Renal cortex interstitium (tissue), 15 donors: ENCODE data around the gene ZNF793. TPM values are rescaled to one million over a fixed set of nuclear protein-coding genes. Genes with fewer than 3 reads are reported as not detected.

Experiments used
- DNase-seq, 11 donors: peaks; one replicate each; pipeline ENCODE4 v3.0.0-alpha.2; 2013; ENCODE audit warnings: low read depth in 9 of 11, low spot score in 4 of 11; ENCODE audit errors: extremely low read depth in 1 of 11
- long read RNA-seq, 16 experiments: transcript quantifications; one replicate each; lab custom pipeline, GENCODE V29; 2026
- polyA plus RNA-seq, 3 donors: library from polyadenylated mRNA; unstranded; fragments of 120-200 nt; gene quantifications; one replicate each; pipeline ENCODE4 v1.2.1, GENCODE V29; 2013; ENCODE audit not compliant: insufficient read length in 3 of 3

ZNF793 gene
- polyA plus RNA-seq: 10 to 100 TPM; 19.9 to 32.9 (median 24.7) TPM
- long read RNA-seq, donor 1: 0 reads
- long read RNA-seq, donor 2, partial matches to known transcripts: 0 of 1 reads
- long read RNA-seq, donor 2, other reads (novel, unspliced or antisense): 0 of 1 reads
- long read RNA-seq, donor 3: 0 reads
- long read RNA-seq, donor 4, partial matches to known transcripts: 0 of 1 reads
- long read RNA-seq, donor 4, other reads (novel, unspliced or antisense): 0 of 1 reads
- long read RNA-seq, donor 5, partial matches to known transcripts: 0 of 2 reads
- long read RNA-seq, donor 5, other reads (novel, unspliced or antisense): 0 of 2 reads
- long read RNA-seq, donor 6, partial matches to known transcripts: 0 of 1 reads
- long read RNA-seq, donor 6, other reads (novel, unspliced or antisense): 0 of 1 reads
- long read RNA-seq, donor 7: 0 reads
- long read RNA-seq, donor 8: 0 reads
- long read RNA-seq, donor 9, partial matches to known transcripts: 0 of 1 reads
- long read RNA-seq, donor 9, other reads (novel, unspliced or antisense): 0 of 1 reads
- long read RNA-seq, donor 10, partial matches to known transcripts: 0 of 1 reads
- long read RNA-seq, donor 10, other reads (novel, unspliced or antisense): 0 of 1 reads
- long read RNA-seq, donor 11: 0 reads
- long read RNA-seq, donor 12: 0 reads
- long read RNA-seq, donor 13: 0 reads
- long read RNA-seq, donor 14, partial matches to known transcripts: 8 of 15 reads
- long read RNA-seq, donor 14, other reads (novel, unspliced or antisense): 7 of 15 reads
- long read RNA-seq, donor 15, partial matches to known transcripts: 6 of 6 reads
- long read RNA-seq, donor 15, other reads (novel, unspliced or antisense): 0 of 6 reads
- long read RNA-seq, donor 16, partial matches to known transcripts: 7 of 9 reads
- long read RNA-seq, donor 16, other reads (novel, unspliced or antisense): 0 of 9 reads

- DNase-seq: peak; percentile 73 to 91 (median 85)
Observed at GRCh38 chr19:37506387-37507166, at the start of gene ZNF793. Gene ZNF793, plus strand, starts transcription at chr19:37506939. Its CDS starts 16,501 bp downstream, at chr19:37523440.

- peak in 2 of 11 donors; percentile 1 to 9 for DNase-seq
Observed at GRCh38 chr19:37466277-37466797, 40.4 kb upstream of the ZNF793 start.

GRCh38 chr19:37466798-37467607 is 39.7 kb upstream of the ZNF793 start, which contains the start of gene ZNF569:
Gene ZNF569, minus strand, starts transcription at chr19:37467444. Its CDS starts 22,523 bp downstream, at chr19:37444921.
- DNase-seq: peak; percentile 83 to 94 (median 91)

- peak in 1 of 11 donors; percentile 13 for DNase-seq
Observed at GRCh38 chr19:37467608-37468090, 39.1 kb upstream of the ZNF793 start.

- peak; percentile 73 to 90 (median 83) for DNase-seq
Observed at GRCh38 chr19:37468961-37469777, 37.6 kb upstream of the ZNF793 start, which contains the start of gene ZNF570. Gene ZNF570, plus strand, starts transcription at chr19:37469356. Its CDS starts 999 bp downstream, at chr19:37470355.

- no peak for DNase-seq
Observed at GRCh38 chr19:37470216-37470615, 36.5 kb upstream of the ZNF793 start.

- DNase-seq: no peak
Observed at GRCh38 chr19:37472165-37472564, 34.6 kb upstream of the ZNF793 start.

- DNase-seq: no peak
Observed at GRCh38 chr19:37484406-37485168, 22.2 kb upstream of the ZNF793 start.

- no peak for DNase-seq
Observed at GRCh38 chr19:37492213-37492612, 14.5 kb upstream of the ZNF793 start.

- peak in 1 of 11 donors; percentile 15 for DNase-seq
Observed at GRCh38 chr19:37505958-37506386, 767 bp upstream of the ZNF793 start.

- peak in 1 of 11 donors; percentile 19 for DNase-seq
Observed at GRCh38 chr19:37507167-37507464, 377 bp downstream of the ZNF793 start.

- no peak for DNase-seq
Observed at GRCh38 chr19:37511186-37511585, 4.4 kb downstream of the ZNF793 start.

- no peak for DNase-seq
Observed at GRCh38 chr19:37511821-37512220, 5.1 kb downstream of the ZNF793 start.

- no peak for DNase-seq
Observed at GRCh38 chr19:37513397-37513796, 6.7 kb downstream of the ZNF793 start.

- no peak for DNase-seq
Observed at GRCh38 chr19:37519890-37520289, 13.2 kb downstream of the ZNF793 start.

GRCh38 chr19:37537391-37537947 is 30.7 kb downstream of the ZNF793 start:
- no peak for DNase-seq
